ENCODE data around the gene THSD4. TPM values are rescaled to one million over a fixed set of nuclear protein-coding genes. Genes with fewer than 3 reads are reported as not detected.

The THSD4 gene
- total RNA-seq, 4 donors from 2014 or later, result 23.0 to 68.5 (median 48.6) TPM

DNA sequence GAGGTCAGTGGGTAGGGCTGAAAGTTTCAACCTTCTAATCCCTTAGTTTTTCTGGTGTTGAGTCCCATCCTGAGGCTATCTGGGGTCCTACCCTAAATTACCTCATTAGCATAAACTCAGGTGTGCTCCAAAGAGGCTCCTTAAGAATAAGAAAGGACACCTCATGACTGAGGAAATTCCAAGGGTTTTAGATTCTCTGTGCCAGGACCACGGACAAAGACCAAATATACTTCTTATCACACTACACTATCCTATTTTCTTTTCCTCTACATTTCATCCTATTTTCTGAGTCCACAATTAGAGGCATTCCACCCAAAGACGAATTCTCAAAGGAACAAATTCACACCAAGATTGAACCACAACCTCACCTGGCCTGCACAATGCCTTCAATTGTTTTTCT, 9.8 kb upstream of the THSD4 start:
- no peak for DNase-seq
- WGBS, 2 donors, result 84 to 88% methylated on average over 2 of the region's 2 CpGs
- no peak for TF ChIP-seq POLR2A (IDR thresholded peaks at IDR 0.05)
- TF ChIP-seq, protein P1, sequence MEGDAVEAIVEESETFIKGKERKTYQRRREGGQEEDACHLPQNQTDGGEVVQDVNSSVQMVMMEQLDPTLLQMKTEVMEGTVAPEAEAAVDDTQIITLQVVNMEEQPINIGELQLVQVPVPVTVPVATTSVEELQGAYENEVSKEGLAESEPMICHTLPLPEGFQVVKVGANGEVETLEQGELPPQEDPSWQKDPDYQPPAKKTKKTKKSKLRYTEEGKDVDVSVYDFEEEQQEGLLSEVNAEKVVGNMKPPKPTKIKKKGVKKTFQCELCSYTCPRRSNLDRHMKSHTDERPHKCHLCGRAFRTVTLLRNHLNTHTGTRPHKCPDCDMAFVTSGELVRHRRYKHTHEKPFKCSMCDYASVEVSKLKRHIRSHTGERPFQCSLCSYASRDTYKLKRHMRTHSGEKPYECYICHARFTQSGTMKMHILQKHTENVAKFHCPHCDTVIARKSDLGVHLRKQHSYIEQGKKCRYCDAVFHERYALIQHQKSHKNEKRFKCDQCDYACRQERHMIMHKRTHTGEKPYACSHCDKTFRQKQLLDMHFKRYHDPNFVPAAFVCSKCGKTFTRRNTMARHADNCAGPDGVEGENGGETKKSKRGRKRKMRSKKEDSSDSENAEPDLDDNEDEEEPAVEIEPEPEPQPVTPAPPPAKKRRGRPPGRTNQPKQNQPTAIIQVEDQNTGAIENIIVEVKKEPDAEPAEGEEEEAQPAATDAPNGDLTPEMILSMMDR (IDR thresholded peaks at IDR 0.05), result no peak

DNA sequence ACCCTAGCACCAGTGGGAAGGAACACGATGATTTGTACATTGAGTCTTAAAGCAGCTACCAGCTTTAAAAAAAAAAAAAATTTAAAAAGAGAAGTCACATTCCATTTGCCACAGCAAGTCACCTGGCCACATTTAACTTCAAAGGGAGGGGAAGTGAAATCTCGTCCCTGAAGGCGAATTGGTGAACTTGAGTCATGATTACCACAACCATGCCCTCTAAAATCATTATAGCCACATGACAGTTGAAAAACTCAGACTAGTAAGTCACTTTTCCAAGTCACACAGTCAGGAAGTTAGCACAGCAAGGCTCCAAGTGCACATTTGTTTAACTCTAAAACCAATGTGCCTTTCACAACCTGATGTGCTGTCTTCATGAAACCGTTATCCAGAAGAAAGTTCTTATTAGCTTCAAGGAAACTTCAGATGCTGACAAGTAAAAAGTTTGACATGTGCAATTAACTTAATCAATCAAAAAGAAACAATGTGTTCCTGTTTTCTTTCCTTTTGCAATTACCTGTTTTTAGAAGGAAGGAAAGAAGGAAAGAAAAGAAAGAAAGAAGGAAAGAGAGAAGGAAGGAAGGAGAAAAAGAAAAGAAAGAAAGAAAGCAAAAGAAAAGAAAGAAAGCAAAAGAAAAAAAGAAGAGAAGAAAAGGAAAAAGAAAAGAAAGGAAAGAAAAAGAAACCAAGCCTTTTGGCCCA, 8.3 kb upstream of the THSD4 start:
- WGBS, 2 donors, result 85 to 90% methylated on average over 4 of the region's 4 CpGs
- H3K27me3 ChIP-seq, result no peaks in the 10 kb centered on the region
- H3K4me3 ChIP-seq (replicated peaks in 1 of 3), result no peak overlapping the region
- intact Hi-C loops (cut with DNase I), result no loop called here
- no peak overlapping the region for H3K27ac ChIP-seq
- no peak for TF ChIP-seq POLR2A (IDR thresholded peaks at IDR 0.05)
- TF ChIP-seq, protein P1 (IDR thresholded peaks at IDR 0.05), result no peak
- no peaks in the 10 kb centered on the region for H3K9me3 ChIP-seq
- H3K4me1 ChIP-seq, result no peaks in the 10 kb centered on the region
- no peak for DNase-seq
- H3K36me3 ChIP-seq, result no peaks in the 10 kb centered on the region

More for the DNA sequence above, 9.8 kb upstream of the THSD4 start:
- H3K4me3 ChIP-seq (replicated peaks in 1 of 3), result no peak overlapping the region
- H3K27ac ChIP-seq, result no peak overlapping the region
- no peaks in the 10 kb centered on the region for H3K36me3 ChIP-seq
- H3K27me3 ChIP-seq, result no peaks in the 10 kb centered on the region
- no peaks in the 10 kb centered on the region for H3K9me3 ChIP-seq
- no peaks in the 10 kb centered on the region for H3K4me1 ChIP-seq
- intact Hi-C loops (cut with DNase I), result no loop called here

DNA sequence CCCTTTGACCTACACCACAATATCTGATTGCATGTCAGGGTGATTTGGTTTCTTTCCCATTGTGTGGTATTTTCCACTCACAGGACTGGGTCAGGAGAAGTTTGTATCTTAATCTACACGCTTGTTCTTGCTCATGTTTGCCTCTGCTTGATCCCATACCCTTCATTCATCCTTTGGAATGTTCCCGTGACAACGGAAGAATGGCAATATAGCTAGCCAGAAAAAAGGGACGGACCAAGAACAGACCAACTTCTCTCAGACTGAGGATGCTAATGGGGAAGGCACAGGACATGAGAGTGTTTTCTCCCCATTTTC, 7.8 kb upstream of the THSD4 start:
- no peak overlapping the region for H3K27ac ChIP-seq
- H3K36me3 ChIP-seq, result no peaks in the 10 kb centered on the region
- WGBS, 2 donors, result 95 to 96% methylated on average over 4 of the region's 4 CpGs
- H3K9me3 ChIP-seq, result no peaks in the 10 kb centered on the region
- H3K27me3 ChIP-seq, result no peaks in the 10 kb centered on the region
- no peaks in the 10 kb centered on the region for H3K4me1 ChIP-seq
- DNase-seq, result no peak
- intact Hi-C loops (cut with DNase I), result no loop called here
- TF ChIP-seq, protein P1 (IDR thresholded peaks at IDR 0.05), result no peak
- TF ChIP-seq POLR2A (IDR thresholded peaks at IDR 0.05), result no peak
- H3K4me3 ChIP-seq (replicated peaks in 1 of 3), result no peak overlapping the region

DNA sequence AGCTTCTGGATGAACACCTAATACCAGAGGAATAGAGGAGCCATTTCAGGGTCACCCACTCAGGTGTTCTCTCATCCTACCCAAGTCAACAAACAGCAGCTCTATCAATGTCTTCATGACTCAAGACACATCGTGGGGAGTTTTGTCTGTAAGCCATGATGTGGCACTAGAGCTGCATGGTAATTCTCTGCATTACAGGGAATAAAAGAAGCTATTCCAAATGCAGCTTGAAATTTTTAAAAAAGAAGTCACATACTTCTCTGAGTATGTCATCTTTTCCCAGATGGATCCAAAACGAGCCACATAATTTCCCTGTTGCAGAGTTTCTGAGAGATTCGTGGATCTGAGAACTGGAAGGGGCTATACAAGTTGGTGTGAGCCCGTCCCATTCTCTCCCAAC, 6.1 kb upstream of the THSD4 start:
- Histone ChIP-seq H3K27me3 (no peaks in the 10 kb centered on the region), H3K27ac (no peak overlapping the region), H3K4me1 (peaks cover 0 to 9% of the 10 kb centered on the region in 2 donors), H3K36me3 (no peaks in the 10 kb centered on the region), H3K4me3 (replicated peaks in 1 of 3) (no peak overlapping the region), H3K9me3 (no peaks in the 10 kb centered on the region)
- intact Hi-C loops (cut with DNase I), result no loop called here
- DNase-seq, result no peak
- TF ChIP-seq, protein P1 (IDR thresholded peaks at IDR 0.05), result no peak
- no peak for TF ChIP-seq POLR2A (IDR thresholded peaks at IDR 0.05)
- 75 to 77% methylated on average over 4 of the region's 4 CpGs for WGBS, 2 donors

DNA sequence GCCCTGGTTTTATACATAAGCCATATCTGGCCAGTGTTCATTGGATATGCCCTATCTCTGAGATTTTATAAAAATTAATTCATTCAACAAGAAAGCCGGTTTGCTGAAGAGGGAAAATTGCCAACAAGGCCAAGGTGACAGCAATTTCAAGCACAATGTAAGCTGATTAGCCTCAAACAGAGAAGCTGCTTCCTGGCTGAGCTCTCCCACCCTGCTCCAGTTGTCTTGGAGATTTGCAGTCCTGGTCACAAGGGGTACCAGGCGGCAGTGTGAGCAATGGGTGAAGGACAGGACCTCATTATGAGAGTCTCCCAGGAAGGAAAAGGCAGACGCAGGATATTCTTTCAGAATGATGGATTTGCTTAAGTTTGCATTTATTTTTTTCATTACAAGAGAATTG, 5.4 kb upstream of the THSD4 start:
- TF ChIP-seq, protein P1 (IDR thresholded peaks at IDR 0.05), result no peak
- TF ChIP-seq POLR2A (IDR thresholded peaks at IDR 0.05), result no peak
- DNase-seq, result no peak
- no peaks in the 10 kb centered on the region for H3K9me3 ChIP-seq
- WGBS, 2 donors, result 83 to 85% methylated on average over 3 of the region's 3 CpGs
- H3K4me1 ChIP-seq, result peaks cover 0 to 13% of the 10 kb centered on the region in 2 donors
- no peak overlapping the region for H3K4me3 ChIP-seq (replicated peaks in 1 of 3)
- intact Hi-C loops (cut with DNase I), result no loop called here
- H3K27me3 ChIP-seq, result no peaks in the 10 kb centered on the region
- H3K27ac ChIP-seq, result no peak overlapping the region
- no peaks in the 10 kb centered on the region for H3K36me3 ChIP-seq

Measured in thyroid gland (tissue), 4 donors.